GM21723 (cell line): ENCODE results near the gene PRPF38A.
"Not testable (repeated sequence)": the region's sequence is repeated elsewhere in the genome, so short reads cannot be mapped to it uniquely, and the experiment has no call there.

Experiments used
- ATAC-seq: cut with Tn5 transposase; IDR thresholded peaks from one replicate; pipeline ENCODE4 v1.9.1; 2021; ENCODE audit warnings: mild to moderate bottlenecking, moderate library complexity; ENCODE audit not compliant: unreplicated experiment

PRPF38A gene

GRCh38 chr1:52404116-52404974, at the start of gene PRPF38A, which contains the start of gene ORC1:
Gene PRPF38A (plus strand): TSS chr1:52404602. CDS start chr1:52404750, 148 bp downstream.
Gene ORC1 (minus strand): TSS chr1:52404423. CDS start chr1:52402223, 2,200 bp downstream.
- ATAC-seq = peak; percentile 95

- ATAC-seq = no peak
Measured at GRCh38 chr1:52355436-52355835, 49.0 kb upstream of the PRPF38A start.

- ATAC-seq = no peak
Measured at GRCh38 chr1:52355847-52356505, 48.4 kb upstream of the PRPF38A start.

- ATAC-seq = no peak
Measured at GRCh38 chr1:52356818-52357355, 47.5 kb upstream of the PRPF38A start.

- no peak for ATAC-seq
Measured at GRCh38 chr1:52357397-52357796, 47.0 kb upstream of the PRPF38A start.

GRCh38 chr1:52358851-52359497, 45.4 kb upstream of the PRPF38A start:
- no peak for ATAC-seq

- ATAC-seq = no peak
Measured at GRCh38 chr1:52359676-52360594, 44.5 kb upstream of the PRPF38A start.

- ATAC-seq = no peak
Measured at GRCh38 chr1:52360595-52360968, 43.8 kb upstream of the PRPF38A start.

GRCh38 chr1:52364235-52364839, 40.1 kb upstream of the PRPF38A start:
- ATAC-seq = no peak

- peak; percentile 5 for ATAC-seq
Measured at GRCh38 chr1:52365071-52365745, 39.2 kb upstream of the PRPF38A start.

GRCh38 chr1:52365746-52366516, 38.5 kb upstream of the PRPF38A start, which contains the start of gene CC2D1B:
Gene CC2D1B (minus strand): TSS chr1:52366205. CDS start chr1:52364620, 1,585 bp downstream.
- ATAC-seq = peak; percentile 89

GRCh38 chr1:52366517-52366827, 37.9 kb upstream of the PRPF38A start:
- no peak for ATAC-seq

- ATAC-seq = no peak
Measured at GRCh38 chr1:52367272-52367671, 37.1 kb upstream of the PRPF38A start.

- no peak for ATAC-seq
Measured at GRCh38 chr1:52368383-52369172, 35.8 kb upstream of the PRPF38A start.

GRCh38 chr1:52369851-52370250, 34.6 kb upstream of the PRPF38A start:
- ATAC-seq = not testable (repeated sequence)

- ATAC-seq = no peak
Measured at GRCh38 chr1:52385376-52385775, 19.0 kb upstream of the PRPF38A start.

GRCh38 chr1:52386458-52386857, 17.9 kb upstream of the PRPF38A start:
- ATAC-seq = no peak

- no peak for ATAC-seq
Measured at GRCh38 chr1:52393174-52393573, 11.2 kb upstream of the PRPF38A start.
